Measurements from ENCODE around the gene RTKN.
A peak's percentile ranks its signal among the peaks of the same experiment; 100 is the strongest.

RTKN gene

GRCh38 chr2:74418312-74418711 lies 23.4 kb downstream of the RTKN start:
- no peak for TF ChIP-seq CTCF (IDR thresholded peaks at IDR 0.05; ENCODE audit: low read depth, low read length)
- DNase-seq (ENCODE audit: low read depth, low spot score): no peak
- in situ Hi-C loops (cut with HindIII; ENCODE audit: low sequenced_read_pairs): no loop called here
- H3K4me3 ChIP-seq (ENCODE audit: low read depth, low read length): no peak overlapping the region

- in situ Hi-C loops (cut with HindIII; ENCODE audit: low sequenced_read_pairs): no loop called here
- TF ChIP-seq CTCF (IDR thresholded peaks at IDR 0.05; ENCODE audit: low read depth, low read length): no peak
- H3K4me3 ChIP-seq (ENCODE audit: low read depth, low read length): no peak overlapping the region
- DNase-seq (ENCODE audit: low read depth, low spot score): no peak
These were observed 24.0 kb downstream of the RTKN start for GRCh38 chr2:74417763-74418162.

- no peak for TF ChIP-seq CTCF (IDR thresholded peaks at IDR 0.05; ENCODE audit: low read depth, low read length)
- in situ Hi-C loops (cut with HindIII; ENCODE audit: low sequenced_read_pairs): no loop called here
- DNase-seq (ENCODE audit: low read depth, low spot score): no peak
- H3K4me3 ChIP-seq (ENCODE audit: low read depth, low read length): no peak overlapping the region
These were observed 24.5 kb downstream of the RTKN start for GRCh38 chr2:74417197-74417596.

- in situ Hi-C loops (cut with HindIII; ENCODE audit: low sequenced_read_pairs): no loop called here
- no peak for TF ChIP-seq CTCF (IDR thresholded peaks at IDR 0.05; ENCODE audit: low read depth, low read length)
- DNase-seq (ENCODE audit: low read depth, low spot score): no peak
- H3K4me3 ChIP-seq (ENCODE audit: low read depth, low read length): no peak overlapping the region
These were observed 25.0 kb downstream of the RTKN start for GRCh38 chr2:74416778-74417177.

GRCh38 chr2:74415762-74416395 lies 25.9 kb downstream of the RTKN start:
- in situ Hi-C loops (cut with HindIII; ENCODE audit: low sequenced_read_pairs): no loop called here
- TF ChIP-seq CTCF (IDR thresholded peaks at IDR 0.05; ENCODE audit: low read depth, low read length): no peak
- peak overlapping the region; percentile 43 for H3K4me3 ChIP-seq (ENCODE audit: low read depth, low read length)
- DNase-seq (ENCODE audit: low read depth, low spot score): no peak

GRCh38 chr2:74414881-74415761 lies 26.6 kb downstream of the RTKN start:
- peak; percentile 30 for TF ChIP-seq CTCF (IDR thresholded peaks at IDR 0.05; ENCODE audit: low read depth, low read length)
- in situ Hi-C loops (cut with HindIII; ENCODE audit: low sequenced_read_pairs): no loop called here
- H3K4me3 ChIP-seq (ENCODE audit: low read depth, low read length): peak overlapping the region; percentile 43
- no peak for DNase-seq (ENCODE audit: low read depth, low spot score)

Measured in astrocyte of the spinal cord (primary cell).